Neural crest cell (in vitro differentiated cells): Measurements from ENCODE around the gene B4GALT1. TPM values are rescaled to one million over a fixed set of nuclear protein-coding genes. Genes with fewer than 3 reads are reported as not detected.

ENCODE experiments used
- DNase-seq: peaks from one replicate; pipeline ENCODE4 v3.0.0; 2021; ENCODE audit warnings: low read depth, mixed read lengths, low spot score
- H3K27ac Mint-ChIP-seq: one replicate; pipeline ENCODE4 v1.8.0; 2021; ENCODE audit warnings: mild to moderate bottlenecking, mixed read lengths; ENCODE audit not compliant: unreplicated experiment
- H3K27me3 Mint-ChIP-seq: 2 replicates; pipeline ENCODE4 v1.8.0; 2021; ENCODE audit warnings: low read depth, mild to moderate bottlenecking, mixed read lengths
- H3K36me3 Mint-ChIP-seq: 2 replicates; pipeline ENCODE4 v1.8.0; 2021; ENCODE audit warnings: low read depth, mild to moderate bottlenecking, mixed read lengths
- H3K4me1 Mint-ChIP-seq: 2 replicates; pipeline ENCODE4 v1.8.0; 2021; ENCODE audit warnings: mixed read lengths
- H3K4me3 Mint-ChIP-seq: one replicate; pipeline ENCODE4 v1.8.0; 2021; ENCODE audit warnings: mild to moderate bottlenecking, mixed read lengths
- H3K9me3 Mint-ChIP-seq: 2 replicates; pipeline ENCODE4 v1.8.0; 2021; ENCODE audit warnings: mixed read lengths
- CTCF ChIP-seq: fragments of 200-600 bp; sonication (generic); conservative IDR thresholded peaks from 2 replicates; pipeline ENCODE4 v1.5.0; 2021; ENCODE audit warnings: antibody characterized with exemption, mild to moderate bottlenecking
- total RNA-seq: library from RNA; stranded (reverse); gene quantifications from 2 replicates; pipeline ENCODE4 v1.2.1, GENCODE V29; 2021

Gene B4GALT1
- total RNA-seq, 1 donor from 2014 or later: 17.9 TPM

DNA sequence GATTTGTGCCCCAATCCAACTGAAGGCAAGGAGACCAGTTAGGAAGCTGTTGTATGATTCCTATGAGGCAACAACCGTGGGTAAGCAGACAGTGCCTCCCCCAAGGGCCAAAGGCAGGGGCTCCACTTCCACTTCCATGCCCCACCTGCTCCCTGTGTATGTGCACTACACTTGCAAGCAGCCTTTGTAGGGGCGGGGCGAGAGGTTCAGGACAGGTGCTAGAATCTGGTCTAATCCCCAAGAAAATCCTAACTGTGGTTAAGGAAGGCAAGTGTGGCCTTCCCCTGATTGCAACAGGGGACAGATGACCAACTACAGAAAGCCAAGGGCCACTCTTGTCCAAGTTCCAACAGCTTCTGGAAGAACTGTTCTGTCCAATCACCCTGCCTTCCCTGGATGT lies 41.7 kb downstream of the B4GALT1 start:
- H3K9me3 Mint-ChIP-seq: no peaks in the 10 kb centered on the region
- no peak overlapping the region for H3K4me3 Mint-ChIP-seq
- DNase-seq: no peak
- no peaks in the 10 kb centered on the region for H3K27me3 Mint-ChIP-seq
- no peaks in the 10 kb centered on the region for H3K4me1 Mint-ChIP-seq
- peaks cover 4% of the 10 kb centered on the region for H3K36me3 Mint-ChIP-seq
- TF ChIP-seq CTCF: no peak
- H3K27ac Mint-ChIP-seq: no peak overlapping the region

DNA sequence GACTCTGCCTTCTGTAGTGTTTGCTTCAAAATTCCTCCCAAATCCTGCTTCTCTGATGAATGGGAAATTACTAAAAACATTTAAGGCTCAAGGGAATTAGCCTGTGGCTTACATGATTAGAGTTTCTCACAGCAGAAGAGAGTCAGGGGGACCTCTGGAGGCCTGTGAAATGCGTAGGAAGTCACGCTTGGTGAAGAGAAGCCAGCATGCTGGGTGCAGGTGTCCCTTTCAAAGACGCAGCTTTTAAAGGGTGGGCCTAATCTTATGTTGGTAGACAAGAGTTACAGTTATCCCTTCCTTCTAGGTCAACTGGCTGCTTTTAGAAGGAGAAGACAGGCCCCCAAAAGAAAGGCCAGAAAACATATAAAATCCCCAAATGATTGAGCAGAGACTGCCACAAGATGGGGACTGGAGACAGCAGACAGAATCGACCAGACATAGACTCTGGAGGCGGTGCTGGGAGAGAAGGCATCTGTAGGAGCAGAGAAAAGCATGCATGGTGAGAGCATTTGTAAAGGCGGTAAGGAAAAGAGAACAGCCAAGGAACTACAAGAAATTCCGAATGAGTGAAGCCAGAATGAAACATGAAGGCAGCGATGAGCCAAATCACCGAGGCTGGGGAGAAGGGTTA lies 42.3 kb downstream of the B4GALT1 start:
- TF ChIP-seq CTCF: no peak
- peaks cover 4% of the 10 kb centered on the region for H3K36me3 Mint-ChIP-seq
- no peaks in the 10 kb centered on the region for H3K4me1 Mint-ChIP-seq
- H3K4me3 Mint-ChIP-seq: no peak overlapping the region
- no peak for DNase-seq
- no peaks in the 10 kb centered on the region for H3K9me3 Mint-ChIP-seq
- no peak overlapping the region for H3K27ac Mint-ChIP-seq
- H3K27me3 Mint-ChIP-seq: no peaks in the 10 kb centered on the region

- TF ChIP-seq CTCF: no peak
Observed at GRCh38 chr9:33124046-33124445, 43.1 kb downstream of the B4GALT1 start.

GRCh38 chr9:33123407-33124031 lies 43.6 kb downstream of the B4GALT1 start:
- H3K4me1 Mint-ChIP-seq: no peaks in the 10 kb centered on the region
- no peaks in the 10 kb centered on the region for H3K27me3 Mint-ChIP-seq
- TF ChIP-seq CTCF: no peak
- DNase-seq: no peak
- no peaks in the 10 kb centered on the region for H3K36me3 Mint-ChIP-seq
- H3K9me3 Mint-ChIP-seq: no peaks in the 10 kb centered on the region
- peak overlapping the region; percentile 12 for H3K27ac Mint-ChIP-seq
- H3K4me3 Mint-ChIP-seq: no peak overlapping the region

More at GRCh38 chr9:33124046-33124445, 43.1 kb downstream of the B4GALT1 start:
- DNase-seq: no peak
- Mint-ChIP-seq H3K4me3 (no peak overlapping the region), H3K27me3 (no peaks in the 10 kb centered on the region), H3K9me3 (no peaks in the 10 kb centered on the region), H3K4me1 (no peaks in the 10 kb centered on the region), H3K27ac (no peak overlapping the region), H3K36me3 (no peaks in the 10 kb centered on the region)

DNA sequence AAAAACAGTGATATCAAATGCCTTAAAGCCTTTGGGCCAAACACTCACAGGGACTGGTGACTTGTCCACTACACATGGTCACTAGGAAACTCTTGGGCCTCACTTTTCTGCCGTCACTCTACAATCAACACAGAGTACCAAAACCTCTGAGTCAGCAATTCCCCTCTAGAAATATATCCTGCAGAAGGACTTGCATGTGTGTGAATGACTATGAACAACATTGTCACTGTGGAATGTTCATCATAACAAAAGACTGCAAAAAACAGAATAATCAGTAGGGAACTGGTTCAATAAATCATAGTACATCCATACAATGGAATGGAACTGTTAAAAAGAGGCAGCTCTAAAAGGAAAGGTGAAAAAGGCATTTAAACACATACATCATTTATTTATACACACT lies 46.5 kb downstream of the B4GALT1 start:
- TF ChIP-seq CTCF: no peak
- H3K4me3 Mint-ChIP-seq: no peak overlapping the region
- no peaks in the 10 kb centered on the region for H3K9me3 Mint-ChIP-seq
- no peaks in the 10 kb centered on the region for H3K36me3 Mint-ChIP-seq
- H3K27ac Mint-ChIP-seq: no peak overlapping the region
- H3K4me1 Mint-ChIP-seq: no peaks in the 10 kb centered on the region
- DNase-seq: no peak
- no peaks in the 10 kb centered on the region for H3K27me3 Mint-ChIP-seq
